ENCODE data around the gene PFKP.

- no peak for TF ChIP-seq CTCF (IDR thresholded peaks at IDR 0.05; ENCODE audit: low read depth, low read length)
- TF ChIP-seq, protein P1, sequence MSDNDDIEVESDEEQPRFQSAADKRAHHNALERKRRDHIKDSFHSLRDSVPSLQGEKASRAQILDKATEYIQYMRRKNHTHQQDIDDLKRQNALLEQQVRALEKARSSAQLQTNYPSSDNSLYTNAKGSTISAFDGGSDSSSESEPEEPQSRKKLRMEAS (IDR thresholded peaks at IDR 0.05; ENCODE audit: low read depth, low read length) = no peak
- TF ChIP-seq POLR2A (IDR thresholded peaks at IDR 0.05; ENCODE audit: extremely low read depth, insufficient read length) = no peak
These were observed 42.2 kb upstream of the PFKP start for GRCh38 chr10:3025026-3025683.

Data from NB4 (cell line).